IPS-NIHi7 (cell line): ENCODE measurements around the gene MEX3D.

Experiments used
- DNase-seq: peaks from one replicate; pipeline ENCODE4 v3.0.0; 2012; ENCODE audit warnings: mixed read lengths; ENCODE audit errors: extremely low spot score

The MEX3D gene

DNA sequence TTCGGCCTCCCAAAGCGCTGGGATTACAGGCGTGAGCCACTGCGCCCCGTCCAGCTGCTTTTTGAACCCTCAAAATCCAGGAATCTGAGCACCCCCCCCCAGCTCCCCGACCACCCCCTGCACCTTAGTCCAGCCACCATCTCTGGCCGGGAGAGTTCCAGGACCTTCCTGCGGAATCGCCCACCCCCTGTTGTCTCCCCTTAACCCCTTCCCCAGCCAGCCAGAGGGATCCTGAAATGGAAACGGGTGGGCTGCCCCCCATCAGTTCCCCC, 25.3 kb upstream of the MEX3D start:
- DNase-seq: no peak

DNA sequence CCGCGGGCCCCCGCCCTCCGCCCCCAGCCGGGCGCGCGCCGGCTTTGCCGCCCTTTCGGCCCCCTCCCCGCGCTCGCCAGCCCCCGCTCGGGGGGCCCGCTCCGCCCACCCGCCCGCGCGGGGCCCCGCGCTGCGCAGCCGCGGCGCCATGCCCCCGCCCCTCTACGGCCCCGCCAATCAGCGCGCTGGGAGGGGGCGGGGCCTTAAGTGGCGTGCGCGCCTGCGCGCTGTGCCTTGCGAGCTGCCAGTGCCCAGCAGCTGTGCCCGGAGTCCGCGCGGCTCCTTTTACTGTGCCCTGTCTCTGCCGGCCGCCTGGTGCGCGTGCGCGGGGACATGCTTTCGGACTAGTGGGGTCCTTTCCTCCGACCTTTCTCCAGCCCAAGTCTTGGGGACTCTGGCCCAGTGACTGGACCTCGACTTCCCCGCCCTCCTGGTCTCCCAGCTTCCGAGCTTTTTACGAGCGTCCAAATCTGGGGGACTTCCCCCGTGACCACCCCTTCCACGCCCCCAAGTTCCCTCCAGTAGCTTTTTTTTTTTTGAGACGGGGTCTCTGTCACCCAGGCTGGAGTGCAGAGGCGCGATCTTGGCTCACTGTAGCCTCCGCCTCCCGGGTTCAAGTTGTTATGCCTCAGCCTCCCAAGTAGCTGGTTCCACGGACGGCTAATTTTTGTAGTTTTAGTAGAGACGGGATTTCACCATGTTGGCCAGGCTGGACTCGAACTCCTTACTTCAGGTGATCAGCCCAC, 24.8 kb upstream of the MEX3D start, which contains the start of gene MBD3:
Gene MBD3 (minus strand): TSS at position 111 of the 746 bp plus-strand sequence. CDS start 234 bp downstream, outside the sequence.
- peak; percentile 97 for DNase-seq

DNA sequence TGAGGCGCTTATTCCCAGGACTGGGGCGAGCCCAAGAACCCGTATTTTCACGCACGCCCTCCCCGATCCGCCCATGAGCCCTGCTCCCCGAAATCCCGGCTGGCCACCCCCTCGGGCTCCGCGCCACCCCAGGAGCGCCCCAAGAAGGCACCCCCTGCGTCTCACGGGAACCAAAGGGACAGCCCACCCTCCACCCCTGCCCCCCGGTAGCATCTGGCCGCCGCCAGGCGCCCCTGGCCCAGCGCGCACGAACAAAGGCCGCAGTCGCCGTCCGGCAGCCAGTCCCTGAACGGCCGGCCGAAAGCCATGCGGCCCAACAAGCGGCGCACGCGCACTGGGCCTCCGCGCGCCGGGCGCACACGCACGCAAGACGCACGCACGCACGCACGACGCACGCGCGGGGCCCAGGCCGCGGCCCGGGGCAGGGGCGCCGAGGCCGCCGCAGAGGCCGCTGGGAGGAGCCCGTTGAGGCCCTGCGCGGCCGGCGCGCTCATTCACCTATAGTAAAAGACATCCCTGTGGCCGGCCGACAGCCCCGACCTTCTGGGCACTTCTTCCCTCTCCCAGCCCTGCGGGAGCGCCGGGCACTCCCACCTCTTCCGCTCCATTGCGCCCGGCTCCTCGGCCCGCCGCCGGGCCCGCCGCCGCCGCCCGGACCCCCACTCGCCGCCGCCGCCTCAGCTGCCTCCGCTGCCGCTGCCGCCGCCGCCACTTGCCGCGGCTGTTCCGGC, 24.1 kb upstream of the MEX3D start:
- DNase-seq: peak; percentile 90

DNA sequence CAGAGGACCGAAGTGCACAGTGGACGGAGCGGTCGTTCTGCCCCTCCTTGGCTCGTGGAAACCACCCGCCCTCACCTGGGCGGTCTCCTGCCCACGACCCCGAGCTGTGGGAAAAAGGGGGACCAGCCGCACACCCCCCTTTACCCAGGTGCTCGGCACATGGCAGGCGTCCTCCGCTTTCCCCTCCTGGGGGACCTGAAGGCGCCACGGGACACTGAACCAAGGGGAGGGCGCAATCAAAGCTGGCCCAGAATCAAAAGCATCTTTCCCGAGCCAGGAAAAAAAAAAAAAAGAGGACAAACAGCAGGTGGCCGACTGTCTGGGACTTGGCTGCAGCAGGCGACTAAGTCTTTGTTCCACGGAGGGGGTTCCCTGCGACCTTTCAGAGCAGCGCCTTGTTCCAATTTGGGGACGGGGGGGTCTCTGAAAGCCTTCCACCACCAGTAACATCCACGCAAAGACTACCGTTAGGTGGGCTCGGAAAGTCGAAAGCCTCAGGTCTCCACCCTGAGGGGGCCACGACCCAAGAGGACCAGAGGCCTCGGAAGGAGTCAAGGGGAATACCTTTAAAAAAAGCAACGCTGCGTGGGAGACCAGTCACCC, 23.4 kb upstream of the MEX3D start:
- DNase-seq: no peak

DNA sequence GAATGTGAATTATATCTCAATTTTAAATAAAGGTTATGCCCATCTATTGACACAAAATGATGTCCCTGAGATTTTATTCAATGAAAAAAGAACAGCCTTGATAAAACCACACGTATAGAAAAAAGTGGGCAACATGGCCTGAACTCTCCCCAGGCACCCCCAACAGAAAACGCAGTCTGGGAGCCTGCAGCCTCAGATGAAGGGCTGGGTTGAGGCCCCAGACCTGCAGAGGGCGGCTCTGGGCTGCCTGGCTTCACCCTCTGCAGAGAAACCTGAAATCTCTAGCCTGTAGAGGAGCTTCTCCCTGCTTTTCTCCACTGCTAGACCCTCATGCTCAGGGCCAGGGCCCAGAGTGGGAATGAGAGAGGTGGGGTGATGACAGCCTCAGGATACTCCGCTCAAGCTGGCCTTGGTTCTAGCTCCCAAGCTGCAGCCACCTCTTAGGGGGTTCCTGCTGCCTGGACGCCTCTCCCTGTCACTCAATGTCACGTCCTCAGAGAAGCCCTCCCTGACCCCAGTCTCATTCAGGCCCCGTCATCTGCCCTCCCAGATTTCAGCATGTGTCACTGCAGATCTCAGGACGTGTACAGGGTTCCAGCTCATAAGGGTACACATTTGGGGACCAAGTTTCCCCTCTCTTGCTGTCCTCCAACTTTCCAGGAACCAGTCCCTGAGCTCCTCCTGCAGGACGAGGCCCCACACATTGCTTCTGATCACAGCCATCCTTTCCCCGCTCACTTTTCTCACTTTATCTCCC, 22.7 kb upstream of the MEX3D start:
- DNase-seq: peak; percentile 56

DNA sequence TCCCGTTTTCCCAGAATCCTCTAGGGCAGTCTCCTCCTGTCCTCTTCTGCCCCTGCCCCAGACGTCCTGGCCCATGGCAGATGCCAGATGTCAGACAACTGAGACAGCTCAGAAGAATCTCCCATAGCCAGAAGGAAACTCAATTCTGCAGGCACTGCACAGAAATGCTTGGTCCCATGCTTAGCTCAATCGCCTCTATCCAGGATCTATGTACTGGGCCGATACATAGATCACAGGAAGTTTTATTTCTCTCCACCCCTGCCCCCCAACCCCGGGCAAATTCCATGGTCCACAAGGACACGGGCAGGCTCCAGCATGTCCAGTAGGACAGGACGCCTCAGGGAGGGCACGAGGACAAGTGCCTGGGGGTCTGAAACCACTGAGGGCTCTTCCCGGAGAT, 19.7 kb upstream of the MEX3D start:
- no peak for DNase-seq

DNA sequence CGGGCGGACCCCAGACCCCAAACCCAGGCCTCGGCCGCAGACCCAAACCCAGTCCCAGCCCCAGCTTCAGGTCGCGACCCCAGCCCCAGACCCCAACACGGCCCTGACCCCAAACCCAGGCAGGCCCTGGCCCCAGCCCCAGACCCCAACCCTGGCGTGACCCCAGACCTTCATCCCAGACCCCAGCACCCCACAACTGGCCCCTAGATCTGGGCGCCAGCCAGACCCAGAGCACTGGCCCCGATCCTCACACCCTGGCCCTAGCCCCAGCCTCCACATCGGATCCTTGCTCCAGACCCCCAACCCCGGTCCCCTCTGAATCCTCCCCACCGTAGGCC, 17.1 kb upstream of the MEX3D start:
- no peak for DNase-seq

DNA sequence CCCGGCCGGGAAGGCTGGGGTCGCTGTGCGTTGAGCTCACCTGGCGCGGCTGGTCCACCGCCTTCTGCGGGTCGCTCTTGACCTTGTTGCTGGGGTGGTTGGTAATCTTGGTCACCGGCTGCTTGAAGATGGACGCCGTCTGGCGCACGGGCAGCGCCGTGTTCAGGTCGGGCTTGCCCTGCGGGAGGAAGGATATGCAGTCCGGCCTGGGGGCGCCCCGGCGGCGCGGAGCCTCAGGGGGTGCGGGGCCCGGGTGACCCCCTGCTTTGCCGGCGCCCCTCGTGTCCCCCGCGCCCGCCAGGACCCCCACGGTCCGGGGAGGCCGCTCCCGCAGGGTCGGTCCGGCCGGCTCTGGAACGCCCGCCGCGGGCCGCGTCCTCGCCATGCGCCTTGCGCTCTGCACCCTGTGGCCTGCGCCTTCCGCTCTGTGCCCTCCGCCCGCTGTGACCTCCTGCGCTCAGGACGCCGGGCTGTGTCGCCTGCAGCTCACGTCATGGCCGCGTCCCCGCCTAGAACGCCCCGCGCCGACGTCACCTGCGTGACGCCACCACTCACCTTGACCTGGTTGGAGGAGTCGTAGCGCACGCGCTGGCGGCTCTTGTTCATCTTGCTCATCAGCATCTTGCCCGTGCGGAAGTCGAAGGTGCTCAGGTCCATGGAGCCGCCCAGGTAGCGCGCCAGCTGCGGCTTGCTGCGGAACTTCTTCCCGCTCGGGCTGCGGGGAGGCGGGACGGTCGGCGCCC, 16.5 kb upstream of the MEX3D start:
- no peak for DNase-seq

DNA sequence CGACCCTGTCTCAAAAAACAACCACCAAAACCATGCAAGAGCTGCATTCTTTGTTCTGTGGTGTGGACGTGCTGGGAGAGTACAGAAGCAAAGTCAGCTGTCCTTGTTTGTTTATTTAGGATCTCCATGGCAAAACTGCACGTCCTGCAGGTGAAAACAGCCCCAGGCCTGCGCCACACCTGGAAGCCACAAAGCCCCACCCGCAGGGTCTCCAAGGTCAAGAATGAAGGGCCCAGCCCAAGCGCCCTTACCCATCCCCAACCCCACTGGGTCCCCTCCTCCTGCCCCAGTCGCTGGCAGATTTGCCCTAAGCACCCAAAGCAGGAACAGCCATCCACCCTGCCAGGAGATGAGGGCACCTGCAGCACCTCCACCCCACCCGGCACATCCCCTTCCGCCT, 14.1 kb upstream of the MEX3D start:
- no peak for DNase-seq

DNA sequence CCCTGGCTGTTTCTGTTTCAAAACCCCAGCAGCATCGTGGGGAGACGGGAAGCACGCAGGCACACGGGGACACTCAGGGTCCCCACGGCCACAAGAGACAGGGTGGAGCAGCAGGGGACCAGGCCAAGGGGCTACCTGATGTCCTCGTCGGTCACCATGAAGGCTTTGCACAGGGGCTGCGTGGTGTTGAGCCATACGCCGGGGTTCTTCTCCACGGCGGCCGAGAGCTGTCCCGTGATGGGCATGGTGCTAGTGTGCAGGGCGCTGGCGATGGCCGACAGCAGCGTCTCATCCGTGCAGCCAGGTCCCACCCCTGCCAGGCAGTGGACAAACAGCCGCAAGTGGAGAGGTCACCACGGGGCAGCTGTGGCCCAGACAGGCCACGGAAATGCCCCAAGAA, 12.8 kb upstream of the MEX3D start:
- no peak for DNase-seq

DNA sequence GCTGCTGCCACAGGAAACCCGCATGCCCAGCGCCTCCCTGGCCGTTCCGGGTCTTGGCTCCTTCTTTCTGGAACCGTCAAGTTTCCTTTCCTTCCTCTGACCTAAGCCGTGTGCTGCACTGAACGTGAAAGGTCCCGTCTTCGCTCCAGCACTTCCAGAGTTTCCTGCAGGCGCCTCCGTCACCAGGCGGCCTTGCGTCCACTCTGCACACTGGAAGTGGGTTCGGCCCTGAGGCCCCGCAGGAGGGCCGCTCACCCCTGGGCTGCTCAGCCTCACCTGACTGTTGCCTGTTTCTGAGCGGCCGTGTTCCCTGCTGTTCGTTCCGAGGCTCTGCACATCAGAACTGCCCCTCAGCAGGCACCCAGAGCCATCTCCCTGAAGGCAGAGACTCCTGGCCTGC, 12.3 kb upstream of the MEX3D start:
- DNase-seq: no peak

DNA sequence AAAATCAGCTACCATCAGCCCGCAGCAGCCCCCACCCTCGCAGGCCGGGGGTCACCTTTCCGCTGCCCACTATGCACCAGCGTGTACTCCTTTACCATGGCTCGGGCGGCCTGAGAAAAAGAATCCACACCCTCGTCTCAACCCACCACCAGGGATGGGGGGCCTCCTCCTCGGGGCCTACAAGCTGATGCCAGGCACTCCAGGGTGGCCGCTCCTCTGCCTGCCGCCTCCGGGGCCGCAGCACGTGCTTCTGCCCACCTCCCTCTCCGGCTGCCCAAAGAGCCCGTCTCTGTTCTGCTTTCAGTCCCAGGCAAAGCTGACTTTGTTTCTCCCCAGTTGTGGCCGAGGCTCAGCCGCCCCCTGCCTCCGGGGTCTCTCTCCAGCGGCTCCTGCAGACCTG, 11.1 kb upstream of the MEX3D start:
- DNase-seq: no peak

DNA sequence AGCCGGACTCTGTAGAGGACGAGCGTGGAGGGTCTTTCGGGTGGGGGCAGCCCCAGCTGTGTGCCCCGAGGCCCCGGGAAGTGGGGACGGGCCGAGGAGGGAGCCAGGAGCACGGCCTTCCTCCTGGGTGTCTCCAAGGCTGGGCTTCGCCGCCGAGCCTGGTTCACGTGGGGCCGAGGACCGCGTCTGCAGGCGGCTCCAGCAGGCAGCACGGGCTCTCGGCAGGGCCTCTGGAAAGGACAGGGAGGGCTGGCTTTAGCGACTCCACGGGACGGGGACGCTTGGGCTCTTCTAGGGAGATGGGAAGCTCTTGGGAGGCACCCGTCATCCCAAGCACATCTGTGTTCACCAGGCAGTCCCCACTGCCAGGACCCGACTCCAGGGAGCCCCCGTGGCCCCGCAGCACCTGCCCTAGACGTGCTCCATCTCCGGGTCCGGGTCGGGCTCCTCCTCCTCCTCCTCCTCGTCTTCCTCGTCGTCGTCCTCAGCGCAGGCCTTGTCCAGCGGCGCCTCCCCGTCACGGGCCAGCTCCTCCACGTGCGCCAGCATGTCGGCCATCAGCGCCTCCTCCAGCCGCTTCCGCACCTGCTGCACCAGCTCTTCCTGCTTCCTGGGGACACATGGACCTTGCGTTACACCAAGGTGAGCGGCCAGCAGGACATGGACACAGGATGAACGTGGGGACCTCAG, 9.9 kb upstream of the MEX3D start:
- DNase-seq: no peak

DNA sequence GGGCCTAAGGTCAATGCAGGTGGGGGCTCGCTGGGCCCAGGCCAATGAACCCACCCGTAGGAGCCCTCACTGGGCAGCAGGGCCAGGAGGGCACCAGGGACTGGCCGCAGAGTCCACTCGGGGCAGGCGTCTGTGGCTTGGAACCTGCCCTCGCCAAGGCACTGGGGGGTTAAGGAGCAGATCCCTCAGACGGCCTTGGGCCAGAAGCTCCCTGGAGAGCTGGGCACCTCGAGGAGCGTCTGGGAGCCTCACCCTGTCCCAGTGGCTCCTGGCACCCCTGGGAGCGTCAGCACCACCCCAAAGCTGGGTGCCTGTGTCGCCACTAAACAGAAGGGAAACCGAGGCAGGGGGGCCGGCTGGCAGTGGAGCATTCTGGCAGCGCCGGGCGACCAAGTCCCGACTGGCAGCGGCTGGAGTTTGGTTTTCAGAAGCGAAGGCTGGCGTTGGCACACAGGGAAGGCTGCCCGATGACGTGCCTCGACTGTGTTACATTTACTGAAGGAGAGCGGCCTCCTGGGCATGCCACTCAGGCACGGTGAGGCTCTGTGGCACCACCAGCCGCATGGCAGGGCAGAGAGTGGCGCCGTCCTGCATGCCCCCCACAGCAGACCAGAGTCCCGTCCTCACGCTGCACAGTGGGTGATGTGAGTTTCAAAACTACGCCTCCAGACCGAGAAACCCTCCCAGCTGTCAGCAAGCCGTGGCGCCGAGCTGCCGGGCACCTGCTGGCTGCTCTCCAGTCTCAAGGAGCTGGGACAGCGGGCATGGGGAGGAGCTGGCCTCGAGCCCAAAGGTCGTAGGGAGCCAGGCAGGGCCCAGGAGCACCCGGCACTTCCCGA, 9.2 kb upstream of the MEX3D start:
- no peak for DNase-seq

DNA sequence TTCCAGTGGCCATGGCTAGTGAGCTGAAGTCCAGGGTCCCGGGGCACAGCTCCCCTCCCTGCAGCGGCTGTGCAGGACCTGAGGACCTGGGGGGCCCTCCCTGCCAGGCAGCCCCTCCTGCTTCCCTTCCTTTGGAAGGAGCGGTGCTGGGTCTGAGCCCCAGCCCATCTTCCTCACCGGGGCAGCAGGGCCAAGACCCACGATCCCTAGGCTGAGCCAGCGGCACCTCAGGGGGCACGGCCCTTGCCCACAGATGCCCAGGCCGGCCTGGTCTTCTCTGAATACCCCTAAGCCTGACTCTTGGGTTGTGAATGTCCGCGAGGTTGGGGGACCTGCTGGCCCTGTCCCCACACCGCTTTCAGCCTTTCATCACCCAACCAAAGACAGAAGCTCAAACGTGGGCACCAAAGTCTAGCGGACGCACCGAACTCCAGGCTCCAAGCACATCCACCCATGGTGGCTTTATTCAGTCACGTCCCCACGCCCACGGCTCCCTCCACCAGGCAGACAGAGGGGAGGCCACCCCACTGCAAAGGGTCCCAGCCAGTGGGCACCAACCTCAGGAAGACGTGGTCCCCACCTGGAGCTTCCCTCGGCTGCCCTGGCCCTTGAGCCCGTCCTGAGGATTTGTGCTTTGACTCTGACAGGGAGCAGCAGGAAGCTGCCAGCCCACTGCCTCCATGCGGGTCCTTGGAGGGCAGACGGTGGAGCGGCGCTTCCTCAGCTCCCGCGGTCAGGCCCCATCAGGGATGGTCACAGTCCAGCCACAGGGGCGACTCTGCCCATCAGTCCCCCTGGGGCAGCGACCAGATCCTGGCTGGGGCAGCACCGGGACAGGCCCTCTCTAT, 8.3 kb upstream of the MEX3D start:
- no peak for DNase-seq

DNA sequence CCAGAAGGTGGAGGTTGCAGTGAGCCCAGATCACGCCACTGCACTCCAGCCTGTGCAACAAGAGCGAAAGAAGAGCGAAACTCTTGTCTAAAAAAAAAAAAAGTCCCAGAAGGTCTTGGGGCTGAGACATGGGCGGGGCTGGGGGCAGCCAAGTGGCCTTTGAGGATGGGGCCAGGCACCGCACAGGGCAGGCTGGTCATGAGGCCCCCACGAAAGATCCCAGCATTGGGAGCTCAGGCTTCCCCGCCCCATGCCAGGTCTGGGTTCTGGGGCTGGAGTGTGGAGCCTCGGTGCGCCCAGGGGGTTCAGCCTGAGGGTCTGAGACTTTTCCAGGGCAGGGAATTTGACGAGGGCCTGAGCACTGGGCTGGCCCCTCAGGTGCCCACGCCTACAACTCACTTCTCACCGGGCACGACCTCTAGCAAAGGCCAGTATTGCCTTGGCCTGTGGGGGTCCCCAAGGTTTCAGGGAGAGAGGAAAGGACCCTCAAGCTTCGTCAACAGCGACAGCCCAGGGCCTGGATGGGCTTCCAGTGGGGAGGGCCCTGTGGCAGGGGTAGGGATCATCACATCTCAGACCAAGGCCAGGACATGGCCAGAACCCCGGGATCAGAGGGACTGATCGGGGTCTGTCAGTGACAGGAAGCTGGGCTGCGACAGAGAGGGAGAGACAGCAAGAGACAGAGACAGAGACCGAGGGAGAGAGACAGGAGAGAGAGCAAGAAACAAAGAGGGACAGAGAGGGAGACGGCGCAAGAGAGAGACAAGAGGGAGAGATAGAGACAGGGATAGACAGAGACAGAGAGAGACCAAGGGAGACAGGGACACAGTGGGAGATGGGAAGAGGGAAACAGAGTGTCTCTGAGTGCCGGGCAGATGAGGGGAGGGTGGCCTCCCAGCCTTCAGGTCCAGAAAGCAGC, 7.5 kb upstream of the MEX3D start:
- no peak for DNase-seq

DNA sequence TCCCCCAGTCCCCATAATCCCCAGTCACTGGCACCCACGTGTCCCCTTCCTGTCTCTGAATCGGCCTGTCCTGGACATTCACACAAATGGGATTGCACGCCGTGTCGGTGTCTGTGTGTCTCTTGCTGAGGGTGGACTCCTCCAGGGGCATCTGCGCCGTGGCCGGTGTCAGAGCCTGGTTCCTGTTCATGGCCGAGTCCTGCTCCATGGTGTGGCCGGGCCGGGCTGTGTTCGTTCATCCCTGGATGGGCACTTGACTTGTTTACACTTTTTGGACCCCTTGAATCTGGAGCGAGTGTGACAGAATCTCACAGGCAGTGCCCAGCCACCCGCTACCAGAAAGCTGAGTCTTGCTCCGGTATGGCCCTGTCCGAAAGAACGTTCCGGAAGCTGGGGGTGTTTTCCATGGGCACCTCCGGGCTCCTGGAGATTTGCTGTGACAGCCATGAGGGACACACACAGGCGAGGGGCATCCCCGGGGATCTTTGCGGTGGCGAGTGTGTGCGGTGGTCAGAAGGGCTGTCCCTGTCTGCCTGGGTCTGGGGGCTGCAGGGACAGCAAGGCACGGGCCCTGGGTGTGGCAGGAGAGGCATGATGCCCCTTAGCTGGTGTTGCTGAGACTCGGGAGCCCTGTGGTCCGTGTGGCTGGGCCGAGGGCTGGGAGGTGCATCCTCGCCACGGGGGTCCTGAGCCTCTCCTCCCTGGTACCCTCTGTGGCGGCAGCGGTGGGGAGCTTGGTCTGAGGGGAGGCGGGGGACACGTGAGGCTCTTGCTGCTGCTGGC, 6.4 kb upstream of the MEX3D start:
- DNase-seq: no peak

DNA sequence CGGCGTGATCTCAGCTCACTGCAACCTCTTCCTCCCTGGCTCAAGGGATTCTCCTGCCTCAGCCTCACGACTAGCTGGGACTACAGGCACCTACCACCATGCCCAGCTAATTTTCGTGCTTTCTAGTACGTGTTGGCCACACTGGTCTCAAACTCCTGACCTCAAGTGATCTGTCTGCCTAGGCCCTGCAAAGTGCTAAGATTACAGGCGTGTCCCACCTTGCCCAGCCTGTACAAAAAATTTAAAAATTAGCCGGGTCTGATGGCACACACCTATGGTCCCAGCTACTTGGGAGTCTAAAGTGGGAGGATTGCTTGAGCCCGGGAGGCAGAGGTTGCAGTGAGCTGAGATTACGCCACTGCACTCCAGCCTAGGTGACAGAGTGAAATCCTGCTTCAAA, 4.7 kb upstream of the MEX3D start:
- no peak for DNase-seq
